ENCODE data around the gene GPR32.
"Not testable (repeated sequence)": the region's sequence is repeated elsewhere in the genome, so short reads cannot be mapped to it uniquely, and the experiment has no call there.

The GPR32 gene, protein sequence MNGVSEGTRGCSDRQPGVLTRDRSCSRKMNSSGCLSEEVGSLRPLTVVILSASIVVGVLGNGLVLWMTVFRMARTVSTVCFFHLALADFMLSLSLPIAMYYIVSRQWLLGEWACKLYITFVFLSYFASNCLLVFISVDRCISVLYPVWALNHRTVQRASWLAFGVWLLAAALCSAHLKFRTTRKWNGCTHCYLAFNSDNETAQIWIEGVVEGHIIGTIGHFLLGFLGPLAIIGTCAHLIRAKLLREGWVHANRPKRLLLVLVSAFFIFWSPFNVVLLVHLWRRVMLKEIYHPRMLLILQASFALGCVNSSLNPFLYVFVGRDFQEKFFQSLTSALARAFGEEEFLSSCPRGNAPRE

DNA sequence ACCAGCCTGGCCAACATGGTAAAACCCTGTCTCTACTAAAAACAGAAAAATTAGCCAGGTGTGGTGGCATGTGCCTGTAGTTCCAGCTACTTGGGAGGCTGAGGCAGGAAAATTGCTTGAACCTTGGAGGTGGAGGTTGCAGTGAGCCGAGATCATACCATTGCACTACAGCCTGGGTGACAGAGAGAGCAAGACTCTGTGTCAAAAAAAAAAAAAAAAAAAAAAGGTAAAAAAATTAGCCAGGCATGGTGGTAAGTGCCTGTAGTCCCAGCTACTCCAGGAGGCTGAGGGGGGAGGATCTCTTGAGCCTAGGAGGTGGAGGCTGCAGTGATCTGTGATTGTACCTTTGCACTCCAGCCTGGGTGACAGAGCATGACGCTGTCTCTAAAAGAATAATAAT, at the start of gene GPR32:
Gene GPR32 (plus strand): TSS at position 301 of the 400 bp plus-strand sequence. CDS start 137 bp downstream, outside the sequence.
- DNase-seq: not testable (repeated sequence)

DNA sequence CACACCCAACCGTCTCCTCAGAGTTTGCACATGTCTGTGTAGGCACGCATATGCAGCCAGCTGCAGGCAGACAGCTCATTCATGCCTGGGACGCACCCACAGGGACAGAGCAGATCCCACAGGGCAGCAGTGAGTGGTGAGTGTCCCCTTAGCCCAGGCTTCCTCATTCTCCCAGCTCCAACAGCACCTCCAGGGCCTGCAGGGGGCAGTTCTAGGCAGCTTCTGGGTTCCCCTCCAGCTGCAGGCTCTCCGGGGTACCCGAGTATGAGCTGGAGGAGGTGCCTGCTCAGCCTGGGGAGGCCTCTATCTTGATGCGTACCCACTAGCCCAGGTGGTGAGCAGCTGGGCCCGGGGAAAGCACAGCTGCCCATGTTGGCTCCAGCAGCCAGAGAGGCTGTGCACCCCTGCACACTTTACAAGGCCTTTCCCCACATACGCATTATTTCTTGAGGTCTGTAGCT, 49.3 kb upstream of the GPR32 start:
- DNase-seq: peak in 1 of 2 experiments; percentile 48

DNA sequence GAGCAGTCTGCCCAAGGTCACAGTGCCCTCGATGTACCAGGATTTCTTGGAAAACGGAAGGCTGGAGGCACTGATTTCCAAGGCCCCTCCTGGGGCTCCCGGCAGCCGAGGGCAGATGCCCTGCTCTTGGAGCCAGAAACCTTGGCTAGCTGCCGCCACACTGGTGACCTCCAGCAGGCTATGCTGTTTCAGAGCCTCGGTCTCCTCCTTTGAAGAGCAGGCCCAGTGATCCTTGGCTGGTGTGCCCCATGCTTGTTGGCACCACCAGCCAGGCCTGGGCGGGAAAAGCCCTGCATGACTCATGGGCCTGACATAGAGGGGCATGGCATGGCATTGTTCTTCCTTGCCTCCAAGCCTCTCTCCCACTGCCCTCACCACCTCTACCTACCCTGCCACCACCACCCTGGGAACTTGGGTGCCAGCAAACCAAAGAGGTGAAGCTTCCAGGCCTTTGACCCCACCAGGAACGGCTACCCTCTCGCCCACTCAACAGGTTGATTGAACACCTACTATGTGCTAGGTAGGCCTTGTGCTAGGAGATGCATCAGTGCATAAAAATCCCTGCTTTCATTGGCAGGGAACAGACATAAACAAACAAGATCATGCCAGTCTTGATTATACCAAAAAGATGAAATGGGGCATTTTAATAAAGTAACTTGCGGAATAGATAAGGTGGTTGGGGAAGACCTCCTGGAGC, 48.7 kb upstream of the GPR32 start:
- DNase-seq: no peak

DNA sequence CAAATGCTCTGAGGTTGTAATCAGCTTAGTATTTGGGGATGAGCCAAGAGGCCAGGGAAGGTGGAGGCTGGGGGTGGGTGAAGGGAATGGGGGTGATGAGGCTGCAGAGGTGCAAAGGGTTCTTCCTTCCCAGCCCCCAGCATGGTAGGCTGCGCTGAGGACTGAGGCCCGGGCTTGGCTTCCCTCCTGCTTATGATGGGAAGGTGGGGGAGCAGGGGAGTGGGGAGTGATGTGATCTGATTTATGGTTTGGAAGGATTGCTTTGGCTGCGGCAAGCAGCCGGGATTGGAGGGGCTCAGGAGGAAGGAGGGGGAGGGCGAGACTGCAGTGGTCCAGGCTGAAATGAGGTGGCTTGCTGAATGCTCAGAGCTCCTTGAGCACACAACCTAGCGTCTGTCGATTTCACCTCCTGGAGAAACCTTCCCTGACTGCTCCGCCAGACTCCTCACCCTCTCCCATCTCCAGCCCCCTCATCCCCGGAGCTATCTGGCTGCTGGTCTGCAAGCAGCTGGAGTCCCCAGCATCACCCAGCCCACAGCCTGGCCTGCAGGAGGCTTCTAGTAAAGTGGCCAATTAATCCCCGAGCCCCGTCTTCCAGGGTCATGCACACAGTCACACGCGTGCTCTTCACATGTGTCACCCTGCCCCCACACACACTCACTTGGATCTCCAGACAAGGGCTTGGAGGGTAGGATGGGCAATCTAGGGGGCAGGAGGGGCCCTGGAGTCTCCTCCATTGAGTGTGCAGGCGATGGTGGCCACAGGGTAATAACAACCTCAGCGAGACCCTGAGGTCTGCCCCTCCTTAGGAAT, 47.9 kb upstream of the GPR32 start:
- no peak for DNase-seq

DNA sequence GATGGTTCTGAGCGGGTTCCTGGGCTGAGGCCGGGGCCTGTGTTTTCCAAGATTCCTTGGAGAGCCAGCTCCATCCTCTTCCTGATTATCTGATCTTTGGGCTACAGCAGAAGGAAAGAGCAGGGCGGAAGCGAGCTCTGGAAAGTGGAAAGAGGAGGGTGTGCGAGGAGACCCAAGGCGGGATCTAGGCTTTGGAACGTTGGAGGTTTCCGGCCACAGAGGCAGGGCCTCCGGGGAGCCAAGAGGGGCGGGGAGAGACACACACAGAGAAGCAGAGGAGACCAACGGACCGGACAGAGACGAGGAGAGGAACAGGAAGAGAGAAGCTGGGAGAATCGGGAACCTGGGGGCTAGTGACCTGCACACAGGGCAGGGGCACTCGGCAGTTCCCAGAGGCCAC, 47.2 kb upstream of the GPR32 start, which contains the start of gene CLEC11A:
Gene CLEC11A (plus strand): TSS at position 296 of the 400 bp plus-strand sequence. CDS start 162 bp downstream, outside the sequence.
- no peak for DNase-seq

DNA sequence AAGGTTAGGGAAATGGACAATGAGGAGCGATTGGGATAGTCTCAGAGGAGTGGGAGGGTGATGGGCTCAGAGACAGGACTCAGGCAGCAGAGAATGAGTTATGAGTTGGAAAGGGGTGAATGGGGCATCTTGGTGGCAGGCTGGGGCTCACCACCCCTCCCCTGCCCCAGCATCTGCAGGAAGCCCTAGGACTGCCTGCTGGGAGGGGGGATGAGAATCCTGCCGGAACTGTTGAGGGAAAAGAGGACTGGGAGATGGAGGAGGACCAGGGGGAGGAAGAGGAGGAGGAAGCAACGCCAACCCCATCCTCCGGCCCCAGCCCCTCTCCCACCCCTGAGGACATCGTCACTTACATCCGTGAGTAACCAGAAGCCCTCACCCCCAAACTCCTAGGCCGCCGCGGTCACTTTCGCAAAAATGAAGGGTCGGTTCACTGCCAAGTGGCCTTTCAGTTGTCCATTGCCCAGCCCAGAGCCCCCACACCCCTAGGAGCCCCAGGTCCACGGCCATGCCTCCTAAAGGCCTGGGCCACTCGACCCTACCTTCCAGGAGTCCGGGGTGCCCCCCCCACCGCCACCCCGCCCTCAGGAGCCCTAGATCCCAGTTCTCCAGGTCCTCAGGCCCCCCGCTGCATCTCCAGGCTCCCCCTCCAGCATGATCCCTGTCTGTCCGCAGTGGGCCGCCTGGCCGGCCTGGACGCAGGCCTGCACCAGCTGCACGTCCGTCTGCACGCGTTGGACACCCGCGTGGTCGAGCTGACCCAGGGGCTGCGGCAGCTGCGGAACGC, 46.3 kb upstream of the GPR32 start:
- no peak for DNase-seq

DNA sequence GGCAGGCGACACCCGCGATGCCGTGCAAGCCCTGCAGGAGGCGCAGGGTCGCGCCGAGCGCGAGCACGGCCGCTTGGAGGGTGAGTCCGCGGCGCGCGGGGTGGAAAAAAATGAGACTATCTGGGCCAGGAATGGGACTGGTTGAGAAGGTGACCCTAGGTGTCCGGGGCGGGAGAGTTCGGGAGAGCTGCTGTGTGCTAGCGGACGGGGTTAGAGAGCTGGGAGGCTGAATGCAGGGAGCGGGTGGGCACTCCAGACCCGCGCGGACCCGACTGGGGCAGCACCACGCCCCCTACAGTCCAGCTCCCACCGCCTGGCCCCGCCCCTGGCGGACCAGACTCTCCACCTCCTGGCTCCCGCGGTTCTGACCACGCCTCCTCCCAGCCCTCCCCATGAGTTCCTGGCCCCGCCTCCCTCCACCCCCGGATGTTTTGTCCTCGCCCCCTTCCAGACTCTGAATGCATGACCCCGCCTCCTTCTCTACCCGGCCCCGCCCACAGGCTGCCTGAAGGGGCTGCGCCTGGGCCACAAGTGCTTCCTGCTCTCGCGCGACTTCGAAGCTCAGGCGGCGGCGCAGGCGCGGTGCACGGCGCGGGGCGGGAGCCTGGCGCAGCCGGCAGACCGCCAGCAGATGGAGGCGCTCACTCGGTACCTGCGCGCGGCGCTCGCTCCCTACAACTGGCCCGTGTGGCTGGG, 45.6 kb upstream of the GPR32 start:
- DNase-seq: peak; percentile 99

DNA sequence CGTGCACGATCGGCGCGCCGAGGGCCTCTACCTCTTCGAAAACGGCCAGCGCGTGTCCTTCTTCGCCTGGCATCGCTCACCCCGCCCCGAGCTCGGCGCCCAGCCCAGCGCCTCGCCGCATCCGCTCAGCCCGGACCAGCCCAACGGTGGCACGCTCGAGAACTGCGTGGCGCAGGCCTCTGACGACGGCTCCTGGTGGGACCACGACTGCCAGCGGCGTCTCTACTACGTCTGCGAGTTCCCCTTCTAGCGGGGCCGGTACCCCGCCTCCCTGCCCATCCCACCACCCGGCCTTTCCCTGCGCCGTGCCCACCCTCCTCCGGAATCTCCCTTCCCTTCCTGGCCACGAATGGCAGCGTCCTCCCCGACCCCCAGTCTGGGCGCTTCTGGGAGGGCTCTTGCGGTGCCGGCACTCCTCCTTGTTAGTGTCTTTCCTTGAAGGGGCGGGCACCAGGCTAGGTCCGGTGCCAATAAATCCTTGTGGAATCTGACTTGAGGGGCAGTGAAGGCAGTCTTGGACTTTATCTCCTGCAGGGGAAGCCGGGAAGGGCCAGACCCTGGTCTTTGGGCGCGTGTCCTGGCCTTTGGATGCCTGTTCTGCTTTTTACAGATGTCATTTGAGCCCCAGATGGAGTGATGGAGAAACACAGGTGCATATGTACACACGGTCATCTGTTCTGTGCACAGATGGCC, 44.9 kb upstream of the GPR32 start:
- peak in 1 of 2 experiments; percentile 40 for DNase-seq

DNA sequence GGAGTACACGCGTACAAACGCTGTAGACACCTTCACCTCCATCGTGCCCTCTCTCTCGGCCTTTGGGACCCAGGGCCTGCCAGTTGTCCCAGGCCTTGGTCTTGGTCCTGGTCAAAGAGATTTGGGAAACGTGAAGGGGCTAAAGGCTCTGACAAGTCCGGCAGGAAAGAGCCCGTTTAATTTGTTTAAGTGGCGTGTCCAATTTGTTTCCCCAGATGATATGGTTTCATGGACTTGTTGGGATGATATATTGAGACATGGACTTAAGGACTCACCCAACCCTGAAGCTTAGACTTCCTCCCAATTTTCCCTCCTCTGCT, 44.4 kb upstream of the GPR32 start:
- no peak for DNase-seq

DNA sequence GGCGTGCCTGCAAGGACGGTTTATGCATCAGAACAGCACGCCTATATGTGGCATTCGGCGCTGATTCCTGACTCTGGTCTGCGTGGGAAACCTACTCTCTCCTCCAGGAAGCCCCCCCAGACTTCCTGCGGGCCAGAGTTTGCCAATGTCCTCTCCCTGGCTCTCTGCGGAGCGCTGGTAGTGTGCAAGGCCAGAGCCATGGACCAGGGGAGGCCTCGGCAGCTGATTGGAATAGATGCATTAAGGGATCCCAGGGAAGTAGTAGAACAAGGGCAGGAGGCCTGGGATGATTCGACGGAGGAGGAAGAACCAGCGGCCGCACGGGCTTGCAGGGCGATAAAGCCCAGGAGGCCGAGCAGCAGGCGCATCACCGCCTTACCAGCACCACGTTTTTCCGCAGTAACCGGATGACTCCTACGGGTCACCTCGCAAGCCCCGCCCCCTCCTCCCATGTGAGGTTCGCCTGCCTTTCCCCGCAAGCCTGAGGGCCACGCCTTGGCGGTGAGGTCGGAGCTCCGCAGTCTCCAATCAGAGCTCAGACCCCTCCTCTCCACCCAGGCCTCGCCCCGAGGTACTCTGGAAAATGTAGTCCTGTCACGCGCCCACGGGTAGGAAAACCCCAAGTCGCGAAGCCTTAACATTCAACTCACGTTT, 42.1 kb upstream of the GPR32 start:
- DNase-seq: peak; percentile 21 to 74

DNA sequence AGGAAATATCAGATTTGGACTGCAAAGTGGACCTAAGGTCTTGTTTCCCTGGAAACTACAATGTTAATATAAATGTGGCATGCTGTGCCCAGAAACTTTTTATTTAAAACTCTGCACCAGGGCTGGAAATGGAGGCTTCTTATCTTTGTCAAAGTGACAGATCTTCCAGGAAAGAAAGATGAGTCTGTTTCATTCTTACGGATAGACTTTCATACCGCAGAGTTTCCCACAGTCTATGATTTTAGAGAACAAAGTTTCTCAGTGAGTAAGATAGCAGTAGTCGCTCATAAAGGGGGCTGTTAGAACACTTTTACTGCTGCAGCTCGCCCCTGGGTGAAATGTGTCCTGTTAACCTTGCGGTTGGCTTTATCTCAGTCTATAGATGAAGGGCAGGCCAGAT, 40.4 kb upstream of the GPR32 start:
- DNase-seq: no peak

DNA sequence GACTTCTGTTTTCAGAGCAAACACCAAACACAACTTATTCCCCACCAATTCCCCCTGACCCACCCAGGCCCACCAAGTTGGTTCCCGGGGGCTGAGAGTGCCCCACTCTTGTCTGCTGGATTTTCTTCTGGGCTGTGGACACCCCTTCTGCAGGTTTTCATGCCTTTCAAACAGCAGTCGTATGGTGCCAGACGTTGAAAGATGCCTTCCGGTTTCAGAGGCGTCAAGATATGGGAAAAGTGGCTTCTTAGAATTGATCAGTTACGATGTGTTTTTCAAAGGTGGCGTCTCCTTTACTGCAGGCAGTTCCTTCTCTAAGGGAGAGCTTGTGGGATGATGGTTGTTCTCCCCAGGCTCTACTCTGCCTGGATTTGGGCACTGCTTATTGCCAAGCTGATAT, 34.4 kb upstream of the GPR32 start:
- no peak for DNase-seq

DNA sequence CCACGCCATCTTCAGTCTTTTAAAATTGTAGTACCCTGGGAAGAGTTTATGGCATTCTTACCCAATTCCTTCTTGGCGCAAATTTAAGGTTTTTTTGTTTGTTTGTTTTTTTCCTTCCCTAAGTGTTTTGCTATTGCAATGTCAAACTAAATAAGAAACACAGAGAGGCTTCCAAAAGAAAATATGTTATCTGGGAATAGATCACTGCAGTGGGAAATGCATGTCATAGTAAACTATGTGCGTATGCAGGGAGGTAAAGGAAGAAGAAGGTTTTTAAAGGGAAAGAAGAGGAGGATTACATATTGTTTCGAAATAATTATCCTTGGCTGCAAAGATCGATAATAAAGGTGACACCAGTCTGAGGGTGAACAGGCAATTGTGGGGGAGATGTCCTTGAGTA, 33.9 kb upstream of the GPR32 start:
- DNase-seq: no peak

DNA sequence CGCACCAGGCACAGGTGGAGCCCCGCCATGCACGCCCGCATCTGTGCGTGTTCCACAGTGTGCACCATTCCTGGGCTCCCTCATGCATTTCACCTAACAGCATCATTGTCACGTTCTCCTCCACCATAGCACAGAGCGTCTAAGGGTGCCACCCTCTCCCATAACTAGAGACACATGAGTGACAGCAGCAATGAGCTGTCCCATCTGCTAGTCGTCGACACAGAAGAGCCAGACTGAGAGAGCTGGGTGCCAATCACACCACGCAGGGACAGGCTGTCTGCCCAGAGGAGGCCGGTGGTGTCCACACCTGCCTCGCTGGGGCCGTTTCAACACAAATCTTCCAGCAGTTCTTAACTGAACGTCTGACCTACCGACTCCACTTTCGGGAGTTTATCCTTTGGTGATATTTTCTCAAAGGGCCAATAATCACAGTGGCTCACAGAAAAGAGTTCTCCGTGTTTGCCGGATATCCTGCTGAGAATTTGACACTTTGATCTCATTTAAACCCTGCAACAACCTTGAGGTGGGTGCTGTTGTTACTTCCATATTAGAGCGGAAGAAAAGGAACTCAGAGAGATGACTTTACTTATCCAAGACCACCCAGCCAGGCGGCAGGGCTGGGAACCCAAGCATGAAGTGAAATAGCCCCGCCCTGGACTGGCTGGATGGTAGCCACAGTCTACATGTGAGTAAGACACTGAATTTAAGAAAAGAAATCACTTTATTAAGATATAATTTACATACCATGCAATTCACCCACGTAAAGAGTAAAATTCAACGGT, 30.9 kb upstream of the GPR32 start:
- no peak for DNase-seq

DNA sequence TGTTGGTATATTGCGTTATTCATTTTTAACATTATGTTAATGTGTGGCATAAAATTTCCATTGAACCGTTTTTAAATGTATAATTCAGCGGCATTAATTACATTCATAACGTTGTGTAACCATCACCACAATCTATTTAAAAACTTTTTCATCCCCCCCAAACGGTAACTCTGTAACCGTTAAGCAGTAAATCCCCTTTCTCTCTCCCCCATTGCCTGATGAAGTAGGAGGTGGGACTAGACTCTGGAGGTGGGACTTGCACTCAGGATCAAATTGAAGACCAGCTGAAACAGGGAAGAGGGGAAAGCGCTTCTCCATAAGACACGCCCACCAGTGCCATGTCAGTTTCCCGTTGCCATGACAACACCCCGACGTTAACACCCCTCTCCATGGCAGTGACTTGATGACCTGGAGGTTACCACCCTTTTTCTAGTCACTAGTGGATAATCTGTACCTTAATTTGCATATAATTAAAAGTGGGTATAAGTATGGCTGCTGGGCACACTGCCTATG, 30.3 kb upstream of the GPR32 start:
- no peak for DNase-seq

DNA sequence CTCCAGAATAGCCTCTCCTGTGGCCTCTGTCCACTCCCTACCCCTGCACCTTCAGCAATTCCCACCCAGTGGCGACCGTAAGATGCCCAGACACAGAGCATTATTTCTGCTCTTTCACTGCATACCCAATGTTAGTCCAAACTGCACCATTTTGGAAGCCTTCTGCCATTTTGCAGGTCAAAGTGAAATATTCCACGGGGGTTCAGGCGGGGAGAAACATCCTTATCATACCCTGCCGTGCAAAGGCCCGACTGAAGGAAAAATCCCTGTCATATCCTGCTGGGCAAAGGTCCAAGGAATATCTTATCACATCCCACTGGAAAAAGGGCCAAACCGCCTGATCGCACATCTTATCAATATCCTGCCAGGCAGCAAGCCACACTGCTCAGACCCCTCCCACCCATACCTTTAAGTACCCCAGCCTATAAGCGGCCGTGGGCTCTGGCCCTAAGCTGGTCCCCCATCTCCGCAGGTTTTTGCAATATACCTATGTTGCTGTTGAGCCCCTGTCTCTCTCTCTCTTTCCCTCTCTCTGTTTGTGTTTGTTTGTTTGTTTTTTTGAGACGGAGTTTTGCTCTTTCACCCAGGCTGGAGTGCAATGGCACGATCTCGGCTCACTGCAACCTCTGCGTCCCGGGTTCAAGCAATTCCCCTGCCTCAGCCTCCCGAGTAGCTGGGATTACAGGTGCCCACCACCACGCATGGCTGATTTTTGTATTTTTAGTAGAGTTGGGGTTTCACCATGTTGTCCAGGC, 28.9 kb upstream of the GPR32 start:
- DNase-seq: no peak

DNA sequence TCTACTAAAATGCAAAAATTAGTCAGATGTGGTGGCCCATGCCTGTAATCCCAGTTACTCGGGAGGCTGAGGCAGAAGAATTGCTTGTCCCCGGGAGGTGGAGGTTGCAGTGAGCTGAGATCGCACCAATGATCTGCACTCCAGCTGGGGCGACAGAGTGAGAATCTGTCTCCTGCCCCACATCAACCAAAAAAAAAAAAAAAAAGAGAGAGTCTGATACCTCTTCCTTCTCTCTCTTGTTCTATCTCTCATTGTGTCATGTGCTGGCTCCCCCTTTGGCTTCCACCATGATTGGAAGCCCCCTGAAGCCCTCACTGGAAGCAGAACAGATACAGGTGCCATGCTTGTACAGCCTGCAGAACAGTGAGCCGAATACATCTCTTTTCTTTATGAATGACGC, 26.7 kb upstream of the GPR32 start:
- no peak for DNase-seq

DNA sequence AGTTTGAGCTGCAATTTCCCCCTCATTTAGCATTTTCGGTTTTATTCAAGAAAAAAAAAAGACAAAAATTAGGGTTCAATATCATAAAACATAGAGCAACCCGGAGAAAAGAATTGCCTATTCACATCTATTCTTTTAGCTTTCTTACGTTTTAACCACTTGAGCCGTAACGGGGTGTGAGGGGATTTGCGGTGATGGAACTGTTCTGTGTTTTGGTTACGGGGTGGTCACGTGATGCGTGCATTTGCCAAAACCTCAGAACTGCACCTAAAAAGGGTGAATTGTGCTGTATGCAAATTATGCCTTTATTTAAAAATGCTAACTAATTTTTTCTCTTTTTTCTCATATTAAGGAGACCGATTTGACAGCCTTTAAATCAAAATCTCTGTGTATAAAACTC, 25.0 kb upstream of the GPR32 start:
- DNase-seq: no peak

DNA sequence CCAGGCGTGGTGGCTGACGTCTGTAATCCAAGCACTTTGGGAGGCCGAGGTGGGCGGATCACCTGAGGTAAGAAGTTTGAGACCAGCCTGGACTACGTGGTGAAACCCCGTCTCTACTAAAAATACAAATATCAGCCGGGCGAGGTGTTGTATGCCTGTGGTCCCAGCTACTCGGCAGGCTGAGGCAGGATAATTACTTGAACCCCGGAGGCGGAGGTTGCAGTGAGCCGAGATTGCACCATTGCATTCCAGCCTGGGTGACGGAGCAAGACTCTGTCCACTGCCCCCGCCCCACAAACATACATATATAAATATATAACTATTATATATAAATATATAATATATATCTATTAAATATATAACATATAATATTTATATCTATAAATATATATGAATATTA, 23.1 kb upstream of the GPR32 start:
- not testable (repeated sequence) for DNase-seq
